ENCODE results near the gene PPP1R16B. TPM values are rescaled to one million over a fixed set of nuclear protein-coding genes. Genes with fewer than 3 reads are reported as not detected.

The PPP1R16B gene
- total RNA-seq: 163 and 169 TPM in 2 replicates

DNA sequence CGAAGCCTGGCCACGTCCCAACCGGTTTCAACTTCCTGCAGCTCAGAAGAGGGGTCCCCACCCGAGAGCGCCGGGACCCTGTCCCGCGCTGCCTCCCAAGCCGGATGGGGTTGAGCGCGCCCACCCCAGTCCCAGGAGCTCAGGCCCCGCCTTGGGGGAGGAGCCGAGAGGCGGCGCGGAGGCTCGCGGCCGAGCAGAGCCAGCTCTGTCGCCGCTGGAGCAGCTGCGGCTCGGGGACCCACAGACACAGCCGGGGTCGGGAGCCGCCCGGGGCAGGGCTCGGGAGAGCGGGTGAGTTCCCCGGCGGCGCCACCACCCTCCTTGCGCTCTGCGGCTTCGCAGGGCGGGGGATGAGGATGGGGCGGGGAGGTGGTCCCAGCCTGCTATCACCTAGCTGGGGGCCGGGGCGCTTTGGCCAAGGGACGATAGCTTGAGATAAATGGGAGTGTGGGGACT, at the start of gene PPP1R16B:
PPP1R16B (plus strand) TSS at position 196 of the 456 bp plus-strand sequence. CDS start 30,229 bp downstream, outside the sequence.
- peak; percentile 65 to 85 for DNase-seq (ENCODE audit: low read depth in 2 of 2)

DNA sequence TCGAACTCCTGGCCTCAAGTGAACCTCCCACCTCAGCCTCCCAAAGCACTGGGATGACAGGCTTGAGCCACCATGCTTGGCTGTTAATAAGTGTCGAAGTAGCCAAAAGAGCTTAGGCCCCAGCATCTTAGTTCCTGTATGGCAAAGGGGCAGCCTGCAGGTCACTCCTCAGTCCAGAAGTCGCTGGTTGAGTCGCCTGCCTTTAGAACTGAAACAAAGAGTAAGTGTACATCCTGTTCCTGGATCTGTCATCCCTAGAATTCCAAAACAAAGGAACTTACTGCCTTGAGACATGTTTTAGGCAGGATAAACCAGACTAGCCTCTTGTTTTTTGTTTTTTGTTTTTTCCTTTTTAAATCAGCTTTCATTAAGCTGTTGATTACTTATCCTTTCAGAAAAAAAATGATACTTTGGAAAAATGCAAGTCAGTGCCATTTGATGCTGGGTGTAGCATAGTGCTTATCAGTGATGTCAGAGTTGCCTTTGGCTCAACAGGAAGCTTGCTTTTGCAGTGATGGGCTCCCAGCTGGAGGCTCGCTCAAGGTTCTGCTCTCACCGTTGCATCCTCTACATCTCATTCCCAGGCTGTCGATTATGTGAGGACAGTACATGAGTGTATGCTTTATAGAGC, 48.2 kb upstream of the PPP1R16B start:
- DNase-seq (ENCODE audit: low read depth in 2 of 2): peak; percentile 33 to 69

- DNase-seq (ENCODE audit: low read depth in 2 of 2): no peak
Measured at GRCh38 chr20:38759106-38759505, 46.4 kb upstream of the PPP1R16B start.

GRCh38 chr20:38760978-38761377, 44.5 kb upstream of the PPP1R16B start:
- no peak for DNase-seq (ENCODE audit: low read depth in 2 of 2)

DNA sequence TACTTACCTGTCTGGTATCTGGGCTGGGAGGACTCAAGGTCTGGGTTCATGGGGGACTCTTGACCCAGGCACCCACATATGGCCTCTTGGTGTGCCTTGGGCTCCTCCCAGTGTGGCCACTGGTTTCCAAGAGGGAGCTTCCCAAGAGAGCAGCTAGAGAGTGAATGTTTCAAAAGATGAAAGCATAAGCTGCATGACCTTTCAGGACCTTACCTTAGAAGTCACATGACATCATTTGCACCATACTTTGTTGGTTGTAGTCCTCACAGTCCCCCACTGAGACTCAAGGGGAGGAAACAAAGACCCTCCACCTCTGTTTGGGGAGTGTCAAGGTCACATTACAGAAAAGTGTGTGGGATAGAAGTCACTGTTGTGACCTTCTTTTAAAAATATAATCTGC, 43.3 kb upstream of the PPP1R16B start:
- DNase-seq (ENCODE audit: low read depth in 2 of 2): no peak

DNA sequence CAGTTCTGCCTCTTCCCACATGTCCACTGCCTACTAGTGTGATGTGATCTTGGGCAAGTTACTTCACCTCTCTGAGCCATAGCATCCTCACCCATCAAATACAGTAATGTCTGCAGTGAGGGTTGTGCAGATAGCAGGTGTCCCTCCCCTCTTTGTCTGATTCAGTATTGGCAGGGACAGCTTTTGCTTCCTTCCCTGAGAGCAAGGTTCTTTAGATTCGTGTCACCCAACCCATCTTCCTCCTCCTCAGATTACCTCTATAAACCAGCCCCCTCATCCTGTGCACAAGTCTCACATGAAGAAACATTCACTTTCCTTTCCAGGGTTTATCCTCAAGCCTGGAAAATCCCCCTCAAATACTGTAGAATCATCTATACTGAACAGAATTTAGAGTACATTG, 41.9 kb upstream of the PPP1R16B start:
- DNase-seq (ENCODE audit: low read depth in 2 of 2): no peak

- peak; percentile 16 to 88 for DNase-seq (ENCODE audit: low read depth in 2 of 2)
Measured at GRCh38 chr20:38764567-38765318, 40.8 kb upstream of the PPP1R16B start.

DNA sequence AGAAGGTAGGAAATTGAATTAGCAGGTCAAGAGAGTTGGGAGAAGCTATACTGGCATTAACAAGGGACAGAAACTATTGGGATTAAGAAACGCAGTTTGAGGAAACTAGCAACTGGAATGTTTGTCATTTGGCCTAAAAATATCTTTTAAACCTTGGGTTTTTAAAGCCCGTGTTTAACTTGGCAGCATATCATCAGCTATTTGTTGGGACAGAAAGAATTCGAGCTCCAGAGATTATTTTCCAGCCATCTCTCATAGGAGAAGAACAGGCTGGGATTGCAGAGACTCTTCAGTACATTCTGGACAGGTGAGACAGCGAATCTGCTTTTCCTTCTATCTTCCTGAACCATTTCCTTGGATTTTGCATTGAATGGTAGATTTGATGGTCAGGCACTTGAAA, 39.4 kb upstream of the PPP1R16B start:
- DNase-seq (ENCODE audit: low read depth in 2 of 2): peak in 1 of 2 donors; percentile 34

DNA sequence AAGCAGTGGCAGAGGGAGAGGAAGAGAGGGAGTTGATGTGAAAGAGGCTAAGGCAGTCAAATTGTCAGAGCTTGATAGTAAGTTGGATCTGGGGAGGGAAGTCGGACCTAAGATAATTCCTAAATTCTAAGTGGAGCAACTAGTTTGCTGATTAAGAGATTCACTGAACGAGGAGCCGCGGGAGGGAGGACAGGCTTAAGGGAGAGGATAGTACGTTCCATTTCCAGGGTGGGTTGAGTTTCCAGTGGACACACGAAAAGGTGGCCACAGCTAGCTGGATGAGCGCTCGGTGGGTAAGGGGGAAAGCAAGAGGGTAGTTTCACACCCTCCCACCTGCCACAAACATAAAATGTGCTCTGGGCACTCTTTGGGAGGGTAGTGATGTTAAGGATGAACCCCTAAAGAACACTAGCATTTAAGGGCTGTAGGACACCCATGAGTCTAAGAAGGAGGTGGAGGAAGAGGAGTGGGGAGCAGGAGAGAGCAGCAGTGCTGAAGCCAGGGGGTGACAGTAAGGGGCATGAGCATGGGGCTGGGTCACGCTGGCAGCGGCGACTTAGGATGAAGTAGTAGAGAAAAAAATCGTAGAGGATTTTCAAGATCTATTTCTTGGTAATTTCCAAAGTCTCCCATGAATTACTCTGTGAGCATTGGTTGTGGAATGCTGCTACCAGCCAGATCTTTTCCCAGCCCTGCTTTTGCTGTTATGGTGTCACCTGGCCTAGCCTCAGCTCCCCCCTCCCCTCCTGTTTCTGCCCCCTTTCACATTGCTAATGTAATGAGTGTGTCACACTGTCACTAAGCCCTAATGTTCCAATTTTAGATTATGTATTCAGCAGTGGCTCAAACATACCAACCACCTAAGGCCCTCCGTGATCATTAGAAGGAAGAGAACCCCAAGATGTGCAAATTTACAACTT, 35.9 kb upstream of the PPP1R16B start:
- DNase-seq (ENCODE audit: low read depth in 2 of 2): no peak

DNA sequence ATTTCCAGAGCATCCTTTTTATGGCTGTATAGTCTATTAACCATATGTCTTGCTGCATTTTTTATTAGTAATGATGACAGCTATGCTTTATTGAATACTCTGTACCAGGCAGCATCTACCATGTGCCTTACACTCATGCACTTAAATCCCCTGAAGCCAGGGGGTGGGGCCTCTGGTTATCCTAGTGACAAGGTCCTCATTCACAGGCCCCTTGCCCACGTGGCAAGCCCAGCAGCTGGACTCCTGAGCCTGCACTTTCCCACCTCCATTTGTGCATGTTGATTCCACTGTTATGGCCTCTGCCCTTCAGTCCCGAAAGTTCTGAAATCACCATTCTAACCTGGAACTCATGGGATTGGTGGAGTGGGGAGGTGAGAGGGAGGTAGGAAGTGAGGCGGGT, 35.0 kb upstream of the PPP1R16B start:
- DNase-seq (ENCODE audit: low read depth in 2 of 2): no peak

GRCh38 chr20:38770970-38771369, 34.5 kb upstream of the PPP1R16B start:
- DNase-seq (ENCODE audit: low read depth in 2 of 2): no peak

DNA sequence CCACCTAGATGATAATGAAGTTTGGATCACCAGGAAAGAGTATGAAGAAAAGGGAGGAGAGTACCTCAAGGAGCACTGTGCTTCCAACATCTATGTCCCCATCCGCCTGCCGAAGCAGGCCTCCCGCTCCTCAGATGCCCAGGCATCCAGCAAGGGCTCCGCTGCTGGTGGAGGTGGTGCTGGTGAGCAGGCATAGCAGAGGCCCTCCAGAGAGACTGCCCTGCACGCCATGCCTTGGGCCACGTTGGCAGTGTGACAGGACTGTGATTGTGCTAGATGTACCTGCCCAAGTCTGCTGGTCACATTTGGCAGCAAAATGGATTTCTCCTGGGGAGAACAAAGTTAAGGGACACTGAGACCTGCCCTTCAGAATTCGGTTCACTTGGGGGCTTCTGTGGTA, 33.9 kb upstream of the PPP1R16B start:
- DNase-seq (ENCODE audit: low read depth in 2 of 2): no peak

- DNase-seq (ENCODE audit: low read depth in 2 of 2): no peak
Measured at GRCh38 chr20:38774167-38774566, 31.3 kb upstream of the PPP1R16B start.

DNA sequence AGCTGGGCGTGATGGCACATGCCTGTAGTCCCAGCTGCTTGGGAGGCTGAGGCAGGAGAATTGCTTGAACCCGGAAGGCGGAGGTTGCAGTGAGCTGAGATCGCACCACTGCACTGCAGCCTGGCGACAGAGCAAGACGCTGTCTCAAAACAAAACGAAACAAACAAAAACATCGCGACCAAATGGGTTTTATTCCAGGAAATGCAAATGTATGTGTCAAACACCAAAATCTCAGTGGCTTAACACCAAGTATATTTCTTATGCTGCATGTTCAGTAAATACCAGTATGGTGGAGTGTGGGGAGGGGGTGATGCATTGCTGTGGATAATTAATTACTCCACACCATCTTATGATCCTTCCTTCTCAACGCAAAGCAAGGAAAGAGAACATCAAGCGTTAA, 29.1 kb upstream of the PPP1R16B start:
- no peak for DNase-seq (ENCODE audit: low read depth in 2 of 2)

DNA sequence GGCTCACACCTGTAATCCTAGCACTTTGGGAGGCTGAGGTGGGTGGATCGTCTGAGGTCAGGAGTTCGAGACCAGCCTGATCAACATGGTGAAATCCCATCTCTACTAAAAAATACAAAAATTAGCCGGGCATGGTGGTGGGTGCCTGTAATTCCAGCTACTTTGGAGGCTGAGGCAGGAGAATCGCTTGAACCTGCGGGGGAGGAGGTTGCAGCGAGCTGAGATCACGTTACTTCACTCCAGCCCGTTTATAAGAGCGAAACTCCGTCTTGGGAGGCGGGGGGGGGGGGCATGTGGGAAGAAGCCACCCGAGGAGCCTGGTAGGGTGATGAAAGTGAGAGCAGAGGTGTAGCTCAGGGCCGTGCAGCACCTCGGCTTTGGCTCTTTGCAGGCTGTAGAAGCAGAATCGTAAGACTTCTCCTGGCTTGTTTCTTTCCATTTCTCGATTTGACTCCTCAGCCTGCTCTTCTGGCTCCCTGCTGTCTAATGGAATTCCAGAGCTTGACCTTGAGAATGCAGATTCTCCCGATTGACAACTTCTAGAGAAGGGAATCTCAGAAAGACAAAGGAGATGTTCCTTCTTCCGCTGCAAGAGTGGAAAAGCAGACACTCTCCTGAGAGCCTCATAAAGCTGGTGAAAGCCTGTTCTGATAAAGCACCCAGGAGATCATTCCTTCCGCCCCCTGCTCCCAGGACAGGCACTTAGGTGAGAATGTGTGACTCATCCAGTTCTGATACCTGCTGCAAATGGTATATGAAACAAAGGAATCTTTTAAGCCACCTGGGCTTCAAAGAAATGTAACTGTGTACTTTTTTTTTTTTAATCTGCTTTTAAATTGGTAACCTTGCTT, 26.0 kb upstream of the PPP1R16B start:
- no peak for DNase-seq (ENCODE audit: low read depth in 2 of 2)

GRCh38 chr20:38782275-38782674, 23.2 kb upstream of the PPP1R16B start:
- DNase-seq (ENCODE audit: low read depth in 2 of 2): no peak

GRCh38 chr20:38787870-38788269, 17.6 kb upstream of the PPP1R16B start:
- DNase-seq (ENCODE audit: low read depth in 2 of 2): no peak

DNA sequence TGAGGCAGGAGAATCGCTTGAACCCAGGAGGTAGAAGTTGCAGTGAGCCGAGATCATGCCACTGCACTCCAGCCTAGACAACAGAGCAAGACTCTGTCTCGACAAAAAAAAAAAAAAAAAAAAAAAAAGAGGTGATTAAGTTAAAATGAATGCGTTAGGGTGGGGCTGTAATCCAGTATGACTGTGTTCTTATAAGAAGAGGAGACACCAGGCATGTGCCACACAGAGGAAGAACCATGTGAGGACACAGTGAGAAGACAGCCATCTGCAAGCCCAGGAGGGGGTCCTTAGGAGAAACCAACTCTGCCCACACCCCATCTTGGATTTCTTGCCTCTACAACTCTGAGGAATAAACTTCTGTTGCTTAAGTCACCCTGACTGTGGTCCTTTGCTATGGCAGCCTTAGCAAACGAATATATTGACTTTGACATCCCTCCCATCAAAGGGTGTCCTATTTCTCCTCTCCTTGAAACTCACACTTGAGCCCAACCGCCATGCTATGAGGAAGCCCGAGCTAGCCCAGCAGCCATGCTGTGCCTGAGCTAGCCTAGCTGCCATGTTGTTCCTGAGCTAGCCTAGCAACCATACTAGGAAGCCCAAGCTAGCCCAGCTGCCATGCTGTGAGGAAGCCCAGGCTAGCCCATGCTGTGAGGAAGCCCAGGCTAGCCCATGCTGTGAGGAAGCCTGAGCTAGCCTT, 15.8 kb upstream of the PPP1R16B start:
- DNase-seq (ENCODE audit: low read depth in 2 of 2): no peak

- DNase-seq (ENCODE audit: low read depth in 2 of 2): peak; percentile 63 to 74
Measured at GRCh38 chr20:38790200-38791053, 15.1 kb upstream of the PPP1R16B start.

Measured in lung microvascular endothelial cell (primary cell).